ENCODE results near the gene CAMK1G.
A peak's percentile ranks its signal among the peaks of the same experiment; 100 is the strongest.

Gene CAMK1G

GRCh38 chr1:209628618-209629299, 45.2 kb downstream of the CAMK1G start:
- H3K27ac Mint-ChIP-seq: peak overlapping the region; percentile 32

GRCh38 chr1:209629621-209630382, 46.3 kb downstream of the CAMK1G start:
- DNase-seq (ENCODE audit: low spot score in 2 of 2) (no peak), ATAC-seq (no peak)
- peaks cover 13% of the 10 kb centered on the region for H3K4me1 Mint-ChIP-seq
- no peak overlapping the region for H3K4me3 Mint-ChIP-seq
- no peak overlapping the region for H3K27ac Mint-ChIP-seq
- no peaks in the 10 kb centered on the region for H3K9me3 Mint-ChIP-seq
- H3K36me3 Mint-ChIP-seq: peaks cover 4% of the 10 kb centered on the region

More at GRCh38 chr1:209628618-209629299, 45.2 kb downstream of the CAMK1G start:
- H3K9me3 Mint-ChIP-seq: no peaks in the 10 kb centered on the region
- H3K36me3 Mint-ChIP-seq: peaks cover 4% of the 10 kb centered on the region
- peaks cover 13% of the 10 kb centered on the region for H3K4me1 Mint-ChIP-seq
- peak; percentile 59 for ATAC-seq
- H3K4me3 Mint-ChIP-seq: no peak overlapping the region
- DNase-seq (ENCODE audit: low spot score in 2 of 2): peak in 1 of 2 donors; percentile 66

- DNase-seq (ENCODE audit: low spot score in 2 of 2): no peak
- H3K4me3 Mint-ChIP-seq: no peak overlapping the region
- H3K36me3 Mint-ChIP-seq: peaks cover 4% of the 10 kb centered on the region
- H3K27ac Mint-ChIP-seq: no peak overlapping the region
- no peak for ATAC-seq
- peaks cover 13% of the 10 kb centered on the region for H3K4me1 Mint-ChIP-seq
- H3K9me3 Mint-ChIP-seq: no peaks in the 10 kb centered on the region
Measured at GRCh38 chr1:209630383-209631225, 47.1 kb downstream of the CAMK1G start.

GRCh38 chr1:209633335-209633997, 50.0 kb downstream of the CAMK1G start:
- Mint-ChIP-seq H3K27ac (no peak overlapping the region), H3K4me1 (peaks cover 5% of the 10 kb centered on the region), H3K4me3 (no peak overlapping the region), H3K36me3 (peaks cover 4% of the 10 kb centered on the region), H3K9me3 (no peaks in the 10 kb centered on the region)
- no peak for ATAC-seq
- no peak for DNase-seq (ENCODE audit: low spot score in 2 of 2)

GRCh38 chr1:209634005-209634737, 50.7 kb downstream of the CAMK1G start:
- peak; percentile 19 for ATAC-seq
- H3K9me3 Mint-ChIP-seq: no peaks in the 10 kb centered on the region

GRCh38 chr1:209635850-209636249, 52.3 kb downstream of the CAMK1G start:
- Mint-ChIP-seq H3K36me3 (peaks cover 4% of the 10 kb centered on the region), H3K9me3 (no peaks in the 10 kb centered on the region), H3K27ac (peak overlapping the region; percentile 4), H3K4me1 (no peaks in the 10 kb centered on the region), H3K4me3 (no peak overlapping the region)
- ATAC-seq (no peak), DNase-seq (ENCODE audit: low spot score in 2 of 2) (no peak)

More at GRCh38 chr1:209634005-209634737, 50.7 kb downstream of the CAMK1G start:
- H3K4me1 Mint-ChIP-seq: no peaks in the 10 kb centered on the region
- H3K27ac Mint-ChIP-seq: peak overlapping the region; percentile 78
- DNase-seq (ENCODE audit: low spot score in 2 of 2): no peak
- H3K4me3 Mint-ChIP-seq: no peak overlapping the region
- peaks cover 4% of the 10 kb centered on the region for H3K36me3 Mint-ChIP-seq

GRCh38 chr1:209641832-209642172, 58.3 kb downstream of the CAMK1G start:
- H3K4me1 Mint-ChIP-seq: no peaks in the 10 kb centered on the region
- H3K27ac Mint-ChIP-seq: no peak overlapping the region
- H3K36me3 Mint-ChIP-seq: no peaks in the 10 kb centered on the region
- no peak for DNase-seq (ENCODE audit: low spot score in 2 of 2)
- no peak overlapping the region for H3K4me3 Mint-ChIP-seq
- no peak for ATAC-seq
- H3K9me3 Mint-ChIP-seq: no peaks in the 10 kb centered on the region

GRCh38 chr1:209642816-209643215, 59.3 kb downstream of the CAMK1G start:
- Mint-ChIP-seq H3K36me3 (no peaks in the 10 kb centered on the region), H3K4me3 (no peak overlapping the region), H3K4me1 (no peaks in the 10 kb centered on the region), H3K9me3 (no peaks in the 10 kb centered on the region), H3K27ac (no peak overlapping the region)
- DNase-seq (ENCODE audit: low spot score in 2 of 2) (no peak), ATAC-seq (no peak)

- no peaks in the 10 kb centered on the region for H3K9me3 Mint-ChIP-seq
- no peaks in the 10 kb centered on the region for H3K4me1 Mint-ChIP-seq
- H3K27ac Mint-ChIP-seq: no peak overlapping the region
- DNase-seq (ENCODE audit: low spot score in 2 of 2) (no peak), ATAC-seq (no peak)
- H3K36me3 Mint-ChIP-seq: no peaks in the 10 kb centered on the region
- no peak overlapping the region for H3K4me3 Mint-ChIP-seq
Measured at GRCh38 chr1:209643285-209644020, 59.9 kb downstream of the CAMK1G start.

- H3K4me1 Mint-ChIP-seq: peaks cover 15% of the 10 kb centered on the region
- H3K36me3 Mint-ChIP-seq: no peaks in the 10 kb centered on the region
- no peaks in the 10 kb centered on the region for H3K9me3 Mint-ChIP-seq
- no peak overlapping the region for H3K27ac Mint-ChIP-seq
- DNase-seq (ENCODE audit: low spot score in 2 of 2) (no peak), ATAC-seq (no peak)
- H3K4me3 Mint-ChIP-seq: no peak overlapping the region
Measured at GRCh38 chr1:209645574-209646452, 62.3 kb downstream of the CAMK1G start.

- no peak for ATAC-seq
- Mint-ChIP-seq H3K27ac (no peak overlapping the region), H3K4me3 (no peak overlapping the region), H3K36me3 (no peaks in the 10 kb centered on the region), H3K4me1 (peaks cover 22% of the 10 kb centered on the region), H3K9me3 (no peaks in the 10 kb centered on the region)
- no peak for DNase-seq (ENCODE audit: low spot score in 2 of 2)
Measured at GRCh38 chr1:209646558-209646957, 63.0 kb downstream of the CAMK1G start.

GRCh38 chr1:209647156-209647555, 63.6 kb downstream of the CAMK1G start:
- Mint-ChIP-seq H3K9me3 (no peaks in the 10 kb centered on the region), H3K4me3 (no peak overlapping the region), H3K4me1 (peaks cover 28% of the 10 kb centered on the region), H3K27ac (no peak overlapping the region), H3K36me3 (no peaks in the 10 kb centered on the region)
- no peak for DNase-seq (ENCODE audit: low spot score in 2 of 2)
- ATAC-seq: no peak

- DNase-seq (ENCODE audit: low spot score in 2 of 2) (no peak), ATAC-seq (no peak)
- H3K4me3 Mint-ChIP-seq: no peak overlapping the region
- no peaks in the 10 kb centered on the region for H3K9me3 Mint-ChIP-seq
- no peak overlapping the region for H3K27ac Mint-ChIP-seq
- H3K36me3 Mint-ChIP-seq: no peaks in the 10 kb centered on the region
- H3K4me1 Mint-ChIP-seq: peaks cover 40% of the 10 kb centered on the region
Measured at GRCh38 chr1:209648346-209648745, 64.8 kb downstream of the CAMK1G start.

All from stimulated activated effector memory CD8-positive, alpha-beta T cell treated with anti-CD3 and anti-CD28 coated beads, Interleukin-12 subunit alpha, Interleukin-12 subunit beta, amount 100 ng/mL, for 72 hours (primary cell).